Stomach (tissue), 4 donors: Measurements from ENCODE around the gene SLC35F6.

Experiments
- POLR2A ChIP-seq, 4 donors: fragments of 450-650 bp; IDR thresholded peaks; one replicate each; pipeline ENCODE4 v1.6.1; 2016; ENCODE audit warnings: antibody characterized with exemption in 4 of 4, control low read depth in 2 of 4, mild to moderate bottlenecking in 1 of 4, moderate library complexity in 1 of 4
- TF ChIP-seq, protein P1 (sequence below), 7 experiments: fragments of 450-650 bp in 4 of 7; fragments of 200-600 bp in 3 of 7; sonication (generic) in 3 of 7; IDR thresholded peaks; one replicate each; pipeline ENCODE4 v1.5.1; 2016 to 2019; ENCODE audit warnings: antibody characterized with exemption in 7 of 7, control low read depth in 2 of 7, mild to moderate bottlenecking in 1 of 7

DNA sequence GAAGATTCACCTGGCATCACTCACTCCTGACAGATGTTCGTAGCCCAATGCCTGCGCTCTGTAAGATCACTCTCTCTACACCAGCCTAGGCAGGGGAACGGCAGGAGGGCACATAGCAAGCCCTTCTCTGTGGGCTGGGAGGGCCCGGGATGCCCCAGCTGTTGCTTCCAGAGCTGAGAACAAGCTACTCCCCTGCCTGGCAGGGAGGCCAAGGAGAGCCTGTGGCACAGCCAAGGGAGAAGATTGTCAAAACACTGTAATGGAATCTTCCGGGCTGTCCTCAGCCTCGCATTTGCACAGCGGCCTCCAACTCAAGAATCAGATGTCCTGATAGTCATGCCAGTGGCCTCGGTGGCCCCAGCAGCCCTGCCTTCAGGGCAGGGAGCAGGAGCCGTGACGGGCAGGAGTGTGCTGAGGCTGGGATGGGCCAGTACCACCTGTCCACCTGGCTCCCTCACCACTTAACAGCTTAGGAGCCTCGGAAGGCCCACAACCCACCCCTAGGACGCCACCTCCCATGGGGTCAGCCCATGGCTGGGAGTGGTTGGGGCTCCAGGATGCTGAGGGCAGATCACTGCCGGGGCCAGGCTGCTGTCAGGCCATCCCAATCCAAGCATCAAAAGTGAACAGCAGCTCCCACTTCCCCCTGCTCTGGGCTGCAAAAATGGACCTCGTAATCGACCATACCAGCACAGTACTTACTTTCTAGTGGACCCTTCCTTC lies 21.9 kb upstream of the SLC35F6 start:
- TF ChIP-seq, protein P1, sequence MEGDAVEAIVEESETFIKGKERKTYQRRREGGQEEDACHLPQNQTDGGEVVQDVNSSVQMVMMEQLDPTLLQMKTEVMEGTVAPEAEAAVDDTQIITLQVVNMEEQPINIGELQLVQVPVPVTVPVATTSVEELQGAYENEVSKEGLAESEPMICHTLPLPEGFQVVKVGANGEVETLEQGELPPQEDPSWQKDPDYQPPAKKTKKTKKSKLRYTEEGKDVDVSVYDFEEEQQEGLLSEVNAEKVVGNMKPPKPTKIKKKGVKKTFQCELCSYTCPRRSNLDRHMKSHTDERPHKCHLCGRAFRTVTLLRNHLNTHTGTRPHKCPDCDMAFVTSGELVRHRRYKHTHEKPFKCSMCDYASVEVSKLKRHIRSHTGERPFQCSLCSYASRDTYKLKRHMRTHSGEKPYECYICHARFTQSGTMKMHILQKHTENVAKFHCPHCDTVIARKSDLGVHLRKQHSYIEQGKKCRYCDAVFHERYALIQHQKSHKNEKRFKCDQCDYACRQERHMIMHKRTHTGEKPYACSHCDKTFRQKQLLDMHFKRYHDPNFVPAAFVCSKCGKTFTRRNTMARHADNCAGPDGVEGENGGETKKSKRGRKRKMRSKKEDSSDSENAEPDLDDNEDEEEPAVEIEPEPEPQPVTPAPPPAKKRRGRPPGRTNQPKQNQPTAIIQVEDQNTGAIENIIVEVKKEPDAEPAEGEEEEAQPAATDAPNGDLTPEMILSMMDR (IDR thresholded peaks at IDR 0.05) = no peak
- no peak for TF ChIP-seq POLR2A (IDR thresholded peaks at IDR 0.05)
